ENCODE data around the gene LTK. TPM values are rescaled to one million over a fixed set of nuclear protein-coding genes. Genes with fewer than 3 reads are reported as not detected.
"Not testable (repeated sequence)": the region's sequence is repeated elsewhere in the genome, so short reads cannot be mapped to it uniquely, and the experiment has no call there.

Gene LTK
- total RNA-seq, 1 experiment from 2014 or later, result 2.8 TPM

GRCh38 chr15:41474941-41475340 is 38.7 kb downstream of the LTK start:
- no peak for DNase-seq (ENCODE audit: low read depth)

- DNase-seq (ENCODE audit: low read depth), result no peak
Observed at GRCh38 chr15:41474436-41474835, 39.2 kb downstream of the LTK start.

GRCh38 chr15:41473418-41473817 is 40.2 kb downstream of the LTK start:
- no peak for DNase-seq (ENCODE audit: low read depth)

GRCh38 chr15:41469644-41470043 is 44.0 kb downstream of the LTK start:
- not testable (repeated sequence) for DNase-seq (ENCODE audit: low read depth)

GRCh38 chr15:41466711-41467110 is 46.9 kb downstream of the LTK start:
- no peak for DNase-seq (ENCODE audit: low read depth)

GRCh38 chr15:41465822-41466421 is 47.7 kb downstream of the LTK start:
- peak; percentile 54 for DNase-seq (ENCODE audit: low read depth)

- no peak for DNase-seq (ENCODE audit: low read depth)
Observed at GRCh38 chr15:41464889-41465580, 48.6 kb downstream of the LTK start.

- no peak for DNase-seq (ENCODE audit: low read depth)
Observed at GRCh38 chr15:41462084-41462795, 51.4 kb downstream of the LTK start.

Other genes starting within 250 kb of the LTK start
- 17.3 and 19.5 TPM in 2 replicates for gene OIP5, start 181.2 kb downstream of the LTK start, total RNA-seq (2014; rRNA removed)
- 161 and 169 TPM in 2 replicates for gene NUSAP1, start 180.9 kb downstream of the LTK start, total RNA-seq (2014; rRNA removed)
- 26.6 and 35.5 TPM in 2 replicates for gene NDUFAF1, start 111.3 kb downstream of the LTK start, total RNA-seq (2014; rRNA removed)
- gene RTF1, start 96.7 kb downstream of the LTK start, total RNA-seq (2014; rRNA removed), result 23.8 and 34.6 TPM in 2 replicates
- 12.5 and 14.2 TPM in 2 replicates for gene ITPKA, start 20.0 kb downstream of the LTK start, total RNA-seq (2014; rRNA removed)
- 16.2 and 19.7 TPM in 2 replicates for gene RPAP1, start 30.4 kb upstream of the LTK start, total RNA-seq (2014; rRNA removed)
- gene TYRO3, start 45.4 kb upstream of the LTK start, total RNA-seq (2014; rRNA removed), result 8.6 and 9.2 TPM in 2 replicates
- gene MGA, start 146.6 kb upstream of the LTK start, total RNA-seq (2014; rRNA removed), result 18.4 and 40.7 TPM in 2 replicates